Calu3 (cell line): ENCODE measurements around the gene DPEP2. TPM values are rescaled to one million over a fixed set of nuclear protein-coding genes. Genes with fewer than 3 reads are reported as not detected.
A peak's percentile ranks its signal among the peaks of the same experiment; 100 is the strongest.
"Not testable (repeated sequence)": the region's sequence is repeated elsewhere in the genome, so short reads cannot be mapped to it uniquely, and the experiment has no call there.

Source experiments
- BruUV-seq: library from RNA; stranded (reverse); fragments of 400-500 nt; replicated peaks from 2 replicates; lab custom pipeline; 2021; lab: Mats Ljungman, UMichigan
- CTCF ChIA-PET: fragments of 300-600 bp; sonication (Branson Sonifier 250); formaldehyde crosslinking; loops from one replicate; lab custom pipeline; 2022; ENCODE audit warnings: antibody characterized with exemption; lab: Charles Lee
- DNase-seq: peaks from one replicate; pipeline ENCODE4 v3.0.0; 2022
- H3K27ac Mint-ChIP-seq: one replicate; pipeline ENCODE4 v1.8.0; 2022; ENCODE audit warnings: mixed read lengths; ENCODE audit not compliant: unreplicated experiment
- H3K27me3 Mint-ChIP-seq: one replicate; pipeline ENCODE4 v1.8.0; 2022; ENCODE audit warnings: mixed read lengths; ENCODE audit not compliant: unreplicated experiment
- H3K36me3 Mint-ChIP-seq: one replicate; pipeline ENCODE4 v1.8.0; 2022; ENCODE audit warnings: mild to moderate bottlenecking, moderate library complexity, mixed read lengths; ENCODE audit not compliant: insufficient read depth, unreplicated experiment
- H3K4me1 Mint-ChIP-seq: one replicate; pipeline ENCODE4 v1.8.0; 2022; ENCODE audit warnings: mild to moderate bottlenecking, low read depth, mixed read lengths; ENCODE audit not compliant: unreplicated experiment
- H3K4me3 Mint-ChIP-seq: one replicate; pipeline ENCODE4 v1.8.0; 2022; ENCODE audit warnings: mild to moderate bottlenecking, low read depth, moderate library complexity, mixed read lengths; ENCODE audit not compliant: unreplicated experiment
- H3K9me3 Mint-ChIP-seq: one replicate; pipeline ENCODE4 v1.8.0; 2022; ENCODE audit warnings: low read depth, mixed read lengths; ENCODE audit not compliant: unreplicated experiment
- intact Hi-C: fragments of 100-400 bp; cut with micrococcal nuclease; formaldehyde crosslinking; loops from one replicate; pipeline ENCODE4 v1.10.0; 2022; ENCODE audit not compliant: unreplicated experiment
- total RNA-seq: library from RNA; stranded (reverse); gene quantifications from 2 replicates; pipeline ENCODE4 v1.2.3, GENCODE V29; 2022
- TF ChIP-seq, protein P1 (sequence below): fragments of 200-600 bp; IDR thresholded peaks from one replicate; pipeline ENCODE4 v1.8.0; 2022; ENCODE audit warnings: antibody characterized with exemption; ENCODE audit not compliant: unreplicated experiment

The DPEP2 gene
- total RNA-seq, 1 experiment from 2014 or later, result not detected

GRCh38 chr16:67940446-67941089, 58.7 kb downstream of the DPEP2 start:
- Mint-ChIP-seq H3K27ac (no peak overlapping the region), H3K4me3 (no peak overlapping the region), H3K36me3 (peaks cover 67% of the 10 kb centered on the region), H3K4me1 (peaks cover 12% of the 10 kb centered on the region), H3K27me3 (no peaks in the 10 kb centered on the region), H3K9me3 (no peaks in the 10 kb centered on the region)
- BruUV-seq, result no TSS peak
- intact Hi-C loops, result no loop called here
- no peak for DNase-seq
- TF ChIP-seq, protein P1, sequence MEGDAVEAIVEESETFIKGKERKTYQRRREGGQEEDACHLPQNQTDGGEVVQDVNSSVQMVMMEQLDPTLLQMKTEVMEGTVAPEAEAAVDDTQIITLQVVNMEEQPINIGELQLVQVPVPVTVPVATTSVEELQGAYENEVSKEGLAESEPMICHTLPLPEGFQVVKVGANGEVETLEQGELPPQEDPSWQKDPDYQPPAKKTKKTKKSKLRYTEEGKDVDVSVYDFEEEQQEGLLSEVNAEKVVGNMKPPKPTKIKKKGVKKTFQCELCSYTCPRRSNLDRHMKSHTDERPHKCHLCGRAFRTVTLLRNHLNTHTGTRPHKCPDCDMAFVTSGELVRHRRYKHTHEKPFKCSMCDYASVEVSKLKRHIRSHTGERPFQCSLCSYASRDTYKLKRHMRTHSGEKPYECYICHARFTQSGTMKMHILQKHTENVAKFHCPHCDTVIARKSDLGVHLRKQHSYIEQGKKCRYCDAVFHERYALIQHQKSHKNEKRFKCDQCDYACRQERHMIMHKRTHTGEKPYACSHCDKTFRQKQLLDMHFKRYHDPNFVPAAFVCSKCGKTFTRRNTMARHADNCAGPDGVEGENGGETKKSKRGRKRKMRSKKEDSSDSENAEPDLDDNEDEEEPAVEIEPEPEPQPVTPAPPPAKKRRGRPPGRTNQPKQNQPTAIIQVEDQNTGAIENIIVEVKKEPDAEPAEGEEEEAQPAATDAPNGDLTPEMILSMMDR, result no peak
- CTCF ChIA-PET, result interaction anchor here (1.2 kb wide), 1 partner anchor 9 kb away, joined by 4 read pairs; no protein-coding TSS in a partner anchor

DNA sequence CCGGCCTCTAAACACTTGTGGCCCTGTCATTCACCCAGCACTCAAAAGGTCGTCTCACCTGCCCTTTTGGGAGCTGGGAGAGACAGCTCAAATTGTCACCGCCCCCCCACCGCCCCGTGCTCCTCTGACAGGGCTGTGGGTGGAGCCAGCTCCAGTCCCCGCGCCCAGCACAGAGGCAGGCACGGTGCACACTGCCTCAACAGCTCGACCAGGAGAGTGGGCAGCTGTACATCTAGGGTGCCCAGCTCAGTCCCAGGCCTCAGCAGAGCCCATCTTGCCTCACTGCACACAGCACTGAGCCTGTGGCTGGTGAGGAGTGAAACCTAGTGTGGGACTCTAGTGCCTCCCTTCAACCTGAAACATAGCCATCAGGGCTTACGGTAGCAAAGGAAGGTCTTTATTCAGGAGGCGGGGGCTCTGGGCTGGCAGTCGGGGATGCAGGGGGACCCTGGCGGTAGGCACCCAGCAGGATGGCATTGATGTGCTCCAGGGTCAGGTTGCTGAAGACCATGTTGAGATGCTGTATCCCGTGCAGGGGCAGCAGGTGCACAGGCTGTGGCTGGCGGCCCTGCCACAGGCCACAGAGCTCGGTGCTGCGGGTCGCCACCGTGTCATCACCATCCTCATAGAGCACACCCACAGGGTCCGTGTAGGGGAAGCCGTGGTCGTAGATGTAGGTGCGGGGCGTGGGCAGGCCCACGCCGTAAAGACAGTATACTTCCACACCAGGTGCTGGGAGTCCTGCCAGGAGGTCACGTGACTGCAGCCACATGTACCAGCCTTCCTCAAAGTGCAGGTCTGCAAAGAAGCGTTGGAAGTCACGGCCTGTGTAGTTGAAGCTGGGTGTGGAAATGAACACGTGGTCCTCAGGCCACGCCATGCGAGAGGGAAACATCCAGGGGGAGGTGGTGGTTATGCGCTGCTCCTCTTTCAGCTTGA, 59.5 kb downstream of the DPEP2 start:
- no peak for DNase-seq
- peaks cover 19% of the 10 kb centered on the region for H3K4me1 Mint-ChIP-seq
- CTCF ChIA-PET, result interaction anchor here (0.7 kb wide), 1 partner anchor 30 kb away, joined by 7 read pairs; no protein-coding TSS in a partner anchor
- BruUV-seq, result no TSS peak
- no peak overlapping the region for H3K4me3 Mint-ChIP-seq
- TF ChIP-seq, protein P1, result no peak
- intact Hi-C loops, result no loop called here
- no peaks in the 10 kb centered on the region for H3K9me3 Mint-ChIP-seq
- no peak overlapping the region for H3K27ac Mint-ChIP-seq
- peaks cover 69% of the 10 kb centered on the region for H3K36me3 Mint-ChIP-seq
- no peaks in the 10 kb centered on the region for H3K27me3 Mint-ChIP-seq

DNA sequence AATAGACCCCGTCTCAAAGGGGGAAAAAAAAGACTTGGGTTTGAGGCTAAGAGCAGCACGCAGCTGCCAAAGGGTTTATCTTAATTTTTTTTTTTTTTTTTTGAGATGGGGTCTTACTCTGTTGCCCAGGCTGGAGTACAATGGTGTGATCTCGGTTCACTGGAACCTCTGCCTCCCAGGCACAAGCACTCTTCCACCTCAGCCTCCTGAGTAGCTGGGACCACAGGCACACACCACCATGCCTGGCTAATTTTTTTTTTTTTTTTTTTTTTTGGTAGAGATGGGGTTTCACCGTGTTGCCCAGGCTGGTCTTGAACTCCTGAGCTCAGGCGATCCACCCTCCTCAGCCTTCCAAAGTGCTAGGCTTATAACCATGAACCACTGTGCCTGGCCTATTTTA, 61.6 kb downstream of the DPEP2 start:
- CTCF ChIA-PET, result interaction anchor here (0.7 to 0.8 kb wide), 3 partner anchors 92 to 264 kb away, joined by 3 to 9 read pairs (median 4); no protein-coding TSS in a partner anchor
- Mint-ChIP-seq H3K27ac (peak overlapping the region; percentile 92), H3K36me3 (peaks cover 83% of the 10 kb centered on the region), H3K4me3 (peak overlapping the region; percentile 87), H3K4me1 (peaks cover 26% of the 10 kb centered on the region)
- H3K9me3 Mint-ChIP-seq, intact Hi-C loops, BruUV-seq, DNase-seq, H3K27me3 Mint-ChIP-seq: not testable (repeated sequence)

Other genes starting within 250 kb of the DPEP2 start
- gene RANBP10, start 192.9 kb downstream of the DPEP2 start, total RNA-seq, result 25.5 and 28.2 TPM in 2 replicates
- gene TSNAXIP1, start 192.6 kb downstream of the DPEP2 start, total RNA-seq, result 1.0 and 1.3 TPM in 2 replicates
- 38.3 and 39.1 TPM in 2 replicates for gene THAP11, start 157.2 kb downstream of the DPEP2 start, total RNA-seq
- gene NUTF2, start 152.6 kb downstream of the DPEP2 start, total RNA-seq, result 210 and 224 TPM in 2 replicates
- 46.8 and 54.3 TPM in 2 replicates for gene CENPT, start 151.8 kb downstream of the DPEP2 start, total RNA-seq
- gene EDC4, start 126.4 kb downstream of the DPEP2 start, total RNA-seq, result 85.8 and 88.1 TPM in 2 replicates
- not detected in 2 replicates for gene NRN1L, start 114.6 kb downstream of the DPEP2 start, total RNA-seq
- 41.7 and 49.4 TPM in 2 replicates for gene PSKH1, start 106.2 kb downstream of the DPEP2 start, total RNA-seq
- 2.6 and 3.4 TPM in 2 replicates for gene CTRL, start 67.6 kb downstream of the DPEP2 start, total RNA-seq
- gene PSMB10, start 62.6 kb downstream of the DPEP2 start, total RNA-seq, result 79.3 and 103 TPM in 2 replicates
- 14.7 and 15.2 TPM in 2 replicates for gene LCAT, start 55.4 kb downstream of the DPEP2 start, total RNA-seq
- gene SLC12A4, start 30.8 kb downstream of the DPEP2 start, total RNA-seq, result 31.7 and 38.0 TPM in 2 replicates
- gene DPEP3, start 19.0 kb downstream of the DPEP2 start, total RNA-seq, result not detected in 2 replicates
- gene DPEP2NB, start 16.4 kb upstream of the DPEP2 start, total RNA-seq, result not detected in 2 replicates
- 16.8 and 21.5 TPM in 2 replicates for gene DDX28, start 23.7 kb upstream of the DPEP2 start, total RNA-seq
- gene DUS2, start 23.8 kb upstream of the DPEP2 start, total RNA-seq, result 31.7 and 33.5 TPM in 2 replicates
- 39.3 and 39.9 TPM in 2 replicates for gene NFATC3, start 85.9 kb upstream of the DPEP2 start, total RNA-seq
- 100 and 103 TPM in 2 replicates for gene ESRP2, start 236.6 kb upstream of the DPEP2 start, total RNA-seq
- gene PLA2G15, start 245.9 kb upstream of the DPEP2 start, total RNA-seq, result 16.9 and 22.5 TPM in 2 replicates